ENCODE data around the gene SYK.
A peak's percentile ranks its signal among the peaks of the same experiment; 100 is the strongest.

SYK gene

DNA sequence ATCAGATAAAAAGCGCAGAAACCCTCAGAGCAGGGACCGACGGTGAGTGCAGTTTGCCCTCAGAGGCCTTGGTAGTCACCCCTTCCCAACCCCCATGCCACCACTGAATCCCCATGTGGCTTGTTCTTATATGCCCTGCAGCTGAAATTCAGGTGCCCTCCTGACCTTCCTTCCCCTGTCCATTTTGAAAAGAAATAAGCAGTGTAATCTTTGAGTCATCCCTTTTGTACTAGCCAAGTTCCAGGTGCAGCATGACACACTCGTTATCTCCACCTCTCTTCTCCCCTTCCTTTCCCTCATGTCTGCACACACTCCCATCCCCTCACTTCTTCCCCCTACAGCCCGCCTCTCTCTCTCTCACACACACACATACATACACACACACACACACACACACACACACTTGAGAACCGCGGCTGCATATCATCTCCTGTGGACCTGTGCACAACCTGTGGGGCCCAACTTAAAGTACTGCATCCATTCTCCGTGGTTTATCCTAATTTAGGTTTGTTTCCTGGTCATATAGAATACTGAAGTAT lies 53.1 kb downstream of the SYK start:
- no peak for DNase-seq

DNA sequence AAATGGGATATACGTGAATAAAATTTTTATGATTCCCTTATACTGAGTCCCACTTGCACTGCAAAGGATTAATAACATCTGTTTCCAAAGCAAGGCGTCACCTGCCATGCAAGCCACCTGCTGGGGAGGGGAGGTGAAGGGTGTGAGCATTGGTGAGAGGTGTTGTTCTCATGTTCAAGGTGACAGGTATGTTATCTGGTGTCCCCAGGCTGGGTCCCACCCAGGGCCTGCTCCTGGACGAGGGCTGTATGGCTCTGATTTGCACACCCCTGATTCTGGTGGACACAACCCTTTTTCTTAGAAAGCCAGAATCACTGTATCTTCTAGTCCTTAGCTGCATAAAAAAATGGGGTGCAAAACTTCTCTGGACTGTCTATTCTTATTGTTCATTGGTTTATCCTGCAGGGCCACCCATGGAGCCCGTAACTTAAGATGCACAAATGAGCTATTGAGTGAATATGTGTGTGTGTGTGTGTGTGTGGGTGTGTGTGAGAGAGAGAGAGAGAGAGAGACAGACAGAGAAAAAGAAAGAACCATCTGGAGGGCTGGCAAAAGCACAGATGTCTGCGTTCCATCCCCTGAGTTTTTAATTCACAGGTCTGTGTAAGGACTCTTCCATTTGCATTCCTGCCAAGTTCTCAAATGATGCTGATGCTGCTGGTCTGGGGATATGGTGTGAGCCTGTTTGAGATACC lies 53.7 kb downstream of the SYK start:
- no peak for DNase-seq

DNA sequence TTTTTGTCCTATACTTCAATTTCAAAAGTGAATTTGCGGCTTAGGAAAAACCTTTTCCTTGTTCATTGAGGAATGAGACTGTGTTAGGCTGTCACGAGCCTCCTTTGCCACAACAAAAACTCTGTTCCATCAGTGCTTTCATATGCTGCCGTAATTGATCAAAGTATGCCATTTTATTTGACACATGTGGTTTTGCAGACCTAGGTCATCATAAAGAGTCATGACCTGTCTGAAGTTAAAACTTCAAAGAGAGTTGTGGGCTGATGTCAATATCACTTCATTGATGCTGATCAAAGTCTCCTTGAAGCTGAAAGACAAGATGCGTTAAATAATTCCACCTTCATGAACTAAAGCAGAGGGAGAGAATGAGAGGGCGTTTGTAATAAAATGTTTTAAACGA lies 55.5 kb downstream of the SYK start:
- DNase-seq: no peak

DNA sequence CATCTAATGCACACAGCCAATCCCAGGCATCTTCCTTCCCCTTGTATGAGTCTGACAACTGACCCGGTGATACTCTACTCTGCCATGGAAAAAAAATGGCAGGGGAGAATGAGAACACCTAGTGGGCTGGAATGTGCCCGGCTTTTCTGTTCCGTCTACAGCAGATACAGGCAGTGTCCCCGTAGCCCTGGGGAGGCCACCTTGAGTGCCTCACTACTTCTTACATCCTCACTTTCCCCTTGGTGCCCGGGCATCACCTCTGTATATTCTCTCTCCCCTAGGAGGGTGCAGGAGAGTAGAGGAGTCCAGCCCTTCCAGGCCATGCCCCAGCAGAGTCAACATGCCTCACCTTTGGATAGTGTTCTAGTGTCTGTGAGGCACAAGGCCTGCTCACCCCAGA lies 56.2 kb downstream of the SYK start:
- no peak for DNase-seq

DNA sequence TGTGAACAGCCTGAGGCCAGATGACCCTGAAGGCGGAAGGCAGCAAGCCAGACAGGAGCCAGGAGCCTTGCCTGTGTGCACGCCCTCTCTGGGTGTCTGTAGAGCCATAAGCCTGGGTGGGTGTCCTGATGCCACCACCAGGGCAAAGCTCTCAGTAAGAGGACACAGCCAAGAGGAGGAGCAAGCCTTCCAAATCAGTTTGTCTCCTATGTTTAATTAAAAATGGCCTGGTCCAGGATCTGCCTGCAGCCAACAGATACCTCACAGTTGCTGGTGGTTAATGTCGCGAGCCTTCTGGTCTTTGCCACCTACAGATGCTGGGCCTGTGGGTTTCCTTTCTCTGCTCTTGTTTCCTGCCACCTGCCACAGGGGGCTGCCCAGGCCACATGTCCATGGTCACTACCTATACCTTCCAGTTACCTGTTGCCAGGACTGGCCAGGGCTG lies 56.9 kb downstream of the SYK start:
- no peak for DNase-seq

DNA sequence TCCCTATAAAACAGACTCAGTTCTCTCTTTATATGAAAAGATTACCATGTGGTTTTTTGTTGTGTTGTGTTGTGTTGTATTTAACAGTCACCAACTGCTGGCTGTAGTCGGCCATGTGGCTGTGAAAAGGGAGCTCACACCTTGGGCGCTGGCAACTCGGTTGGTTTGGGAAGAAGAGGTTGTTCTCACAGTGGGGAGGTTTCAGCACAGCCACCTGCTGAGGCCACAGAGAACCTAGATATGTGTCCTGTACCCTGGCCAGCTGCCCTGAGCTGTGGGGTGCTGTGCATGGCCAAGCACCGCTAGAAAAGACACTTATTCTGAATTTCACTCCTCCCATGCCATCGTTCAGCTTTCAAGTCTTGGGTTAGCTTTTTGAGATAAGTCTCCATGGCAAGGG lies 58.8 kb downstream of the SYK start:
- DNase-seq: no peak

DNA sequence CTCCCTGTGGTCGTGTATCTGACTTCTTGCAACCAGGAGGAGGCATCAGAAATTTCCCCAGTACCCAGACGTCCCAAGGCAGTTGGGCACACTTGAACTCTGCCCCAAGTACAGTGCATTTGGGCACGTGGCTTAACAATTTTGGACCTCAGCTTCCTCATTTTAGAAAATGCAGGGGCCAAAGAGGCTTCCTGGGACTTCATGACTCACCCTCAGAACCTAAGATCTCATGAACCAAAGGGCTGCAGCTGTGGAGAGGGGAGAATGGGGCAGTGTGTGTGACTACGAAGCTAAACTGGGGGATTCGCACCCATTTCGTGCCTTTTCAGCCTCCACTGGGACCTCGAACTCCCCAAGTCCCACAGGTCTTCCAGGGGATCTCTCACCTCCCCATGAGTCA lies 59.2 kb downstream of the SYK start:
- no peak for DNase-seq

DNA sequence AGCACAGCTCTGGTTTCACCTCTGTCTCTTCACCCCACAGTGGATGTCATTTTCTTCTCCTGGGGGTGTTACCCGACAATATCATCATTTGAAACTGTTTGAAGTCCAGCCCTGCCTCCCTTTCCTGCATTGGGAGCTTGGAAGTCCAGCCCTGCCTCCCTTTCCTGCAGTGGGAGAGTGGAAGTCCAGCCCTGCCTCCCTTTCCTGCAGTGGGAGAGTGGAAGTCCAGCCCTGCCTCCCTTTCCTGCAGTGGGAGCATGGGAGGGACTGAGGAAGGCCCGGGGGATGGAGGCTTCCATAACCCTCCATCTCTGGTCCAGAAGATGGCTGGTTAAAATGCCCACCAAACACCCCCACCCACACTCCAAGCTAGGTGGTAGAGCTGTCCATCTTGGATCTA lies 59.8 kb downstream of the SYK start:
- no peak for DNase-seq

DNA sequence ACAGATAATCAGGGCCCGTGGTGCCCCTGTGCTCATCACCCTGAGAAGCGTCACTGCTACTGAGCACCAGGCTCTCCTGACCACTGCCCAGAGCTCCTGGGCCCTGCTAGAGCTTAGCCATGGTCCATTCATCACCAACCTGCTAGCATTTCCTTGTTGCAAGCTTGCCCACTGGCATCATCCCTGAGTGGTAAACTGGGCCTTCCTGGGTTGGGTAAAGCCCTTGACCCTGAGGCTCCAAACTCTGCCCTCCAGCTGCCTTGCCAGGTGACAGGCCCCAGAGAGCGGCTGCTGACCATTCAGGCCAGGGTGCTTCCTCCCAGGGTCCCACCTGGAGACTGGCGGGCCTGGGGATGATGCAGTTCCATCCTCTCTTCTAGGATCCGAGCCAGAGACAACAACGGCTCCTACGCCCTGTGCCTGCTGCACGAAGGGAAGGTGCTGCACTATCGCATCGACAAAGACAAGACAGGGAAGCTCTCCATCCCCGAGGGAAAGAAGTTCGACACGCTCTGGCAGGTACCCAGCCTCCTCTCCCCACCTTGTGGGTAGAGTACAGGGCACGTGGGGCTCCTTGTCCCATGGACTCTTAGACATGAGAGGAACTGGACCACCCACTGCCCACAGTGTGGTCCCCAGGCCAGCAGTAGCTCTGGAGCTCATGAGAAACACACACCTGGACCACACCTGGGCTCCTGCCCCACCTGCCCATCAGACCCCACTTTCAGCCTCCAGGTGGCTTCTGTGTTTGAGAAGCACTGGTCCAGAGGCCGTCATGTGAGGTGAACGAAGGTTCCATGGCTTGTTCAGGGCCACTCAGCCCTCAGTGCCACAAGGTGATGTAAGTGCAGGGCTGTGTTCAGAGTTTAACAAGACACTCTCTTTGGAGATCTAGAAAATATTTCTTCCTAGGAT lies 60.5 kb downstream of the SYK start:
- DNase-seq: no peak

DNA sequence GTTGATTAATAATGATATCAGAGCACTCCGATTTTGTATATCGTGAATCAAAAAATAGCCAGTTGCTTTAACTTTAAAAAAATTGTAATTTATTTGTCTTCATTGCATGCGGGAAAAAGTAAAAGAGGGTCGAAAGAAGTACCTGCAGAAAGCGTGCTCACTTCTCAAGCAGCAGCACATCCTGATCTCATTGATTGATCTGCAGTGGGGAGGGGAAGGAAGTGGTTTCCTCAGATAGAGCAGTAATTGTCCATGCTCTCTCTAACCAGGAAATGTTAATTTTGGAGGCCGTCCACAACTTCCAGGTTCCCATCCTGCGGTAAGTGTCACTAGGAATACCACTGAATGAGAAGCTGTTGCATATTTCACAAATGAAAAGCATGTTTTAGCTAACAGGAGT lies 63.2 kb downstream of the SYK start:
- DNase-seq: no peak

DNA sequence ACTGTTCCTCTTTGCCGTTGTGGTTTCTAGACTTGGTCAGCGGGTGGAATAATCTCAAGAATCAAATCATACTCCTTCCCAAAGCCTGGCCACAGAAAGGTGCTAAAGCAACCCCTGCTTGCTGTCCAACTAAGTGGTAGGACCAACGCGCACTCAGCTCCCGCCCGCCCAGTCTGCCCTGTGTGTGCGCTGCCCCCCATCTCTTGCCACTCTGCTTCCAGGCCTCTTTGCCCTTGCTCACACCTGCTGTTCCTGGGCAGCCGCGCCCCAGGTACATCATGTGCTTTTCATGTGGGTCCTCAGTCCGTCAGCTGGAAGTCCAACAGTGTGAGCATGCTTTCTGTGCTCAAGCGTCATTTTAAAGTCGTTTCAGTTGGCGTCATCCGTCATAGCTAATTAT lies 65.5 kb downstream of the SYK start:
- DNase-seq: no peak

DNA sequence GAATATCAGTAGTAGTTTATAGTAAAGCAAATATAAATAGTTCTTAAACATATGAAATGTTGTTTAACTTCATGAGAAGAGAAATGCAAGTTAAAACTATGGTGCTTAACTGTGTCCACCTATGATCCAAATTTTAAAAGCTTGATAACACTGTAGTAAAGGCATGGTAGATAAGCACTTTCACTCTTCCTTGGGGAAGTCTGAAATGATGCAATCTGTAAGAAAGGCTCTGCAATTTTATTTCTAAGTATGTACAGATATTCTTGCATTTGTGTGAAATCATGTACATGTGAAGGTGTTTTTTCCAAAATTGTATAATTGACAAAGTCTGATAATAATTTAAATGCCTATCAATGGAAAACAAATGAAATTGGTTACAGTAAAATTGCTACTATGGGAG lies 66.9 kb downstream of the SYK start:
- no peak for DNase-seq

DNA sequence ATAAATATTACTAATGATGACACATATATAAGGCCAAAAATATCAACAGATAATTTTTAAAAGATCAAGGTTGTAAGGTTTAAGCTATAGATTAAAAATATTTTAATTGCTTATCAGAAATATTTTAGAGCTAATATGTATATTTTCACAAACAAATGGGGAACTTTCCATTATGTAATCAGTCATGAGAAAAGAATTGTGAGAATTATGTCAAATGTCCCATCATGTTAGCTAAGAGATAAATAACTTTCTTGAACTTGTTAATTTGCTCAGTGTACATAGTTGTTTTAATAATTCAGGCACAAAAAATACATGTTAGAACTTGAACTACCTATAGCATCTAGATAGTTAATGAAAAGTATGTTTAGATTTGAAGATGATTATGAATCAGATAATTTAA lies 67.7 kb downstream of the SYK start:
- DNase-seq: no peak

DNA sequence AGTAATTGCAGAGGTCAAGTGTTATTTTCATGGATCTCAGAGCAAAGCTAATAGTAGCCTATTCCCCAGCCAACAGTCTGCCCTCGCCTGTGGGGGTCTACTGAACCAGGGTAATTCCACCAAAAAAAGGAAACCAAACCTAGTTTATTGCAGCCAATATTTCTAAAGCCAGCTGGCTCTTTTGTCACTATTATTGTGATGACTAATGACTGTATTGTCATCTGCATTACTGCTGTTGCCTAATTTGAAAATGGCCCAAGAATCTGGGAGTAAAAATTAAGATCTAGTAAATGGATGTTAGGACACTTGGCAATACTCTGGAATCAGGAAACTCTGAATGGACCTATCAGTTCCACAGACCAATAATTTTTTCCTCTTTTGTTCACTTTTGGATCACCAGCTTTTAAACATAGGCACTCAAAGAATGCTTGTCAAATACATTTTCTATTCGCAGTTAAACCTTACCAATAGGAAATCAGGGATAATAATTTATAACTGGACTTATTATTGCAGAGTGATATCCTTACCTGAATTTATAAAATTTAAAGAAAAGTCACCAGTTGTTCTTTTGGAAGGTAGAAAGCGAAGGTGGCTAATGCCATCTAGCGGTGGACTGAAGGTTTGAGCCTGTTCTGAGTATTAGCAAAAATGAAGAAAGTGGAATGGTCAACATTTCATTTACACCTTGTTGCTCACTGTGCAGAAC lies 69.2 kb downstream of the SYK start:
- peak; percentile 26 for DNase-seq

DNA sequence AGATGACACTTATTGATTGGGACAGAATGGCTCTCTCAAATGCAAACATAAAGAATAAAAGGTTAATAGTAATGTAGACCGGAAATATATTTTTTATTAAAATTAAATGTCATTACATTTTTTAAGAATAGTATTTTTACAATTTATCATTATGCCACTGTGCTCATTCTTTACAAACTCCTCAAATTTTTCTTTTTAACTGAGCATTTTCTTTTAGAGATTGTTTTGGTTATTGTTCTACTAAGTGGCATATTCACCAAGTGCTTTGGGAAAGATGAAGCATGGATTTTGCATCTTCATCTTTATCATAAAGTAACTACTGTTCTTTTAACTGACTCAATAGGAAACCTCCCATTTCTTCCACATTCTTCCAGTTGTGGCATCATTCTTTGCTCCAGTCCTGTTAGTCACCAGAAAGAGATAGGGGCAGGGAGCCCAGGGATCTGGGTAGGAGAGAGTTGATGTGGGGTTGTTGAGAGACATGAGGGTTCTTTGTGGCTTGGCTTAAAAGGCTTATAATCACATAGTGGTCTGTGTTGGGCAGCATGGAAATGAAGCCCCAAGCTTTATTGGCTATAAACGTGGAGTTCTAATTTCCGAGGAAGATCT lies 69.8 kb downstream of the SYK start:
- no peak for DNase-seq

DNA sequence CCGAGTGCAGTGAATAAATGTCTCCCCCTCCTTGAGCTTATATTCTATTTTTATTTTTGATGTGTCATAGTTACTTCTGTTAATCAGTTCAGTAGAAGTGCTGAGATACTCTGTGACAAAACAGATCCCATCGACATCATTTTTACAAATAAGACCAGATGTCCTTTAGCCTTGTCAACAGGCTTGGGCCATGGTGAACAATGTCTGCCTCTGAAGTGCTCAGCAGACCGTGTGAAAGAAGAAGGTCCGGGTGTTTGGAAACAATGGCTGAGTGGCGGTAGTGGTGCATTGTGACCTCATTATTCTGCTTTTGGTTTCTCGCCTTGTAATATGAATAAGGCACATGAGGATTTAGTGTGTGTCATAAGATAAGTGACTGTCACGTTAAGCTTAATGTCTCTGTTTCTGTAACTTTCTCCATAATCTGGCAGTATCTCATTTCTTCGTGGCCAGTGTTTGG lies 71.2 kb downstream of the SYK start:
- DNase-seq: no peak

DNA sequence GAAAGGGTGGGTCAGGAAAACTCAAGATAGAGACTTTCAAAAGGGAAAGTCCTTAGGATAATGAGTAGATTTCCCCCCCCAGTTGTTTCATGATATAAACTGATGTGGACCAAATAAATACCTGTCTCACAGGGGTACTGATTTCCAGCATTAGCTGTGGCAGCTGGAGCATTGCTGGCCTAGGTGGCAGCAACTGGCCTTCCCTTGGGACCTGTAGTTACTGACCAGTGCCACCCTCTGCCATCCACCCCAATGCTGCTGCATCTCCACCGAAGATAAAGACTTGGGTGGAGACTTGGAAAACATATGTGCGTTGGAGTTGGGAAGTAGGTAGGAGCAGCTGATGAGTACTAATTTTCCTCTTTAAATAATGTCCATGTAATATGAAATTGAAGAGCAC lies 71.8 kb downstream of the SYK start:
- DNase-seq: no peak

DNA sequence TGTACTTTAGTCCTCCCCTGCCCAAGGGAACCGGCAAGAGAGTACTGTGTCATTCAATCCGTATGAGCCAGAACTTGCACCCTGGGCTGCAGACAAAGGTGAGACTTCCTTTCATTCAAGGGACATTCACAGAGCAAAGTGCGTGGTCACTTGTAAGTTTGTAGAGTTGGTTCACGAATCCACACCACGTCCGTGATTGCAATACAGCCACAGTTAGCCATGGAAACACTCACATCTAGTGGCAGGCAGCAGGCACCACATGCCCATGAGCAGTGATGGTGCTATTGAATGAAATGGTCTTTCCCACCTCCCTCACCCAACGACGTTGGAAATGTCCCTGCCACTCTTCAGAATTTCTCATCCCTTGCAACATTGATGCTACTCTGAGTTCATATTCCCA lies 72.6 kb downstream of the SYK start:
- no peak for DNase-seq

DNA sequence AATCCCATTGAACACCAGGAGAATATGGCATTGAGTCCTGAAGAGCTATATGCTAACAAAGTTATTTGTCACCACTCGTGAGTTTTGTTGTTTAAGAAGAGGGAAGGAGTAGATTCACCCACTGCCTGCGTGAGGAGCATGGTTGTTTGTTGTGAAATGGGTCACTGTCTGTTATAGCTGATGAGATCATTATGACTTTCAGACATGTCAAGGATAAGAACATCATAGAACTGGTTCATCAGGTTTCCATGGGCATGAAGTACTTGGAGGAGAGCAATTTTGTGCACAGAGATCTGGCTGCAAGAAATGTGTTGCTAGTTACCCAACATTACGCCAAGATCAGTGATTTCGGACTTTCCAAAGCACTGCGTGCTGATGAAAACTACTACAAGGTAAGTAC lies 76.9 kb downstream of the SYK start:
- DNase-seq: no peak

DNA sequence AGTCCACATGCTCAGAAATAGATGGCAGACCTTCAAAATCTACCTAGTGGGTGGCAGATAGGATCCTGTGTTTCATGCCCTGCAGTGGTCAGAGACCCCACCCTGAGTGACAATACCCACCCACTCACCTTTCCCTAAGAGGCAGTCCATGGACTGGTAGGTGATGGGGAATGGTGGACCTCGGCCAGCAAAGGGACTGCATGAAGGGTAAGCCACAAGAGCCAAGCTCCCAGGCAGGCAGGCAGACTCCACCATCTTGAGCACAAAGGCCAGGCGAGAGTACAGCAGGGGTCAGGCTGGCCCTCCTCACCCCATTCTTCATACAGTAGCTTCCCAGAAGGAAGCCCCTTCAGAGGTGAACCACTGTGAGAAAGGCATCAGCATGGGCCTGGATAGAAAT lies 78.4 kb downstream of the SYK start:
- no peak for DNase-seq

DNA sequence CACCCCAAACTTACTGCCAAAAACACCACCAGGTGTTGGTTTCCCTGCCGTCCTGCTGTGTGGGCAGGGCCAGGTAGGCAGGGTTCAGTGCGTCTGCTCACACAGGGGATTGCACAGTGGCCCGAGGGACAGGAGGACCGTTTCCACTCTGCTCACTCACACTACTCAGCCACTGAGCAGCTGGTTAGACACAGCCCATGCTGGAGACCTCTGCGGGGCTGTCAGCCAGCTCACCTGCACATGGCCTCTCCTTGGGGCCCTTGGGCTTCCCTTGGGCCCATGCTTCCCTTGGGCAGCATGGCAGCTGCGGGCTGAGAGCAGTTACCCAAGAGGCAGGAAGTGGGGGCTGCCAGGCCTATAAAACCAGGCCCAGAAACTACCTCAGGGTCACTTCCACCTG lies 79.0 kb downstream of the SYK start:
- DNase-seq: no peak

DNA sequence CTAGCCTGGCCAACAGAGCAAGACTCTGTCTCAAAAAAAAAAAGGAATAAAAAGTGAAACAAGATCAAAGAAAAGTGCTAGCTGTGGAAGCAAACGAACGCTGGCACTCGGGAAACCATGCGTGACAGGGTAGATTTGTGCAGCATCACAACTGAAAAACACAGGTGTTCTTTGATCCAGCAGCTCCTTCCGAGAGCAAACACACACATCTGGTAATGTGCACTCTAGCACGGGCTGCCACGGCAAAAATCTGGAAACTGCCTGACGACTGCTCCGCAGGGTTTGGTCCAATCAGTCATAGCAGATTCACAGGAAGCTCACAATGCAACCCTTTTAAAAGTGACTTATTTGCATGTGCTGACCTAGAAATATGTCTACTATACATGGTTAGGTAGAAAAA lies 80.0 kb downstream of the SYK start:
- no peak for DNase-seq

DNA sequence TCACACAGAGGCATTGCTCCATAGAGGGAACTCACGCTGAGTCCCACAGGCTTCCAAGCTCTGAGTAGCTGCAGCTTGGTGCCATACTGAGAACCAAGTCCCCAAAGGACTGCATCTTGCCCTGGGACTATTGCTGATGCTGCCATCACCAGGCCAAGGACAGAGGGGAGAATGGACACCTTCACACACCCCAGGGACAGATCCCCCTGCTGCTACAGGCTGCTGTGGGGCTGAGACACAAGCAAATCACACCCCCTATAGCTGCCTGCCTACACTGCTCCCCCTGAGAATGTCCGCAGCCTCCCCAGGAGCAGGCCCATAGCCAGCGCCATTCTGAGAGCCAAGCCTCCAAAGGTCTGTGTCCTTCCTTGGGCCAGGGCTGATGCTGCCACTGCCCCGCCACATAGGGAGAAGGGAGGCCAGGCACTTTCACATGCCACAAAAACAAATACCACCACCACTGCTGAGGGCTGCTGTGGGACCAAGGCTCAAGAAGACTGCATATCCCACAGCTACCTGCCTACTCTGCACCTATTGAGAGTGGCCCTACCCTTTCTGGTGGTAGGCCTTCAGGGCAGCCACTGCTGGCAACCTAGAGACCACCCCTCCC lies 81.5 kb downstream of the SYK start:
- no peak for DNase-seq

Data from midbrain (tissue), 1 donor.